HG02970 (cell line): ENCODE results near the gene DEPP1.
A peak's percentile ranks its signal among the peaks of the same experiment; 100 is the strongest.

Experiments
- ATAC-seq: cut with Tn5 transposase; IDR thresholded peaks from one replicate; pipeline ENCODE4 v1.9.1; 2021; ENCODE audit warnings: mild to moderate bottlenecking, moderate library complexity, moderate number of reproducible peaks; ENCODE audit not compliant: unreplicated experiment, low FRiP score

Gene DEPP1

DNA sequence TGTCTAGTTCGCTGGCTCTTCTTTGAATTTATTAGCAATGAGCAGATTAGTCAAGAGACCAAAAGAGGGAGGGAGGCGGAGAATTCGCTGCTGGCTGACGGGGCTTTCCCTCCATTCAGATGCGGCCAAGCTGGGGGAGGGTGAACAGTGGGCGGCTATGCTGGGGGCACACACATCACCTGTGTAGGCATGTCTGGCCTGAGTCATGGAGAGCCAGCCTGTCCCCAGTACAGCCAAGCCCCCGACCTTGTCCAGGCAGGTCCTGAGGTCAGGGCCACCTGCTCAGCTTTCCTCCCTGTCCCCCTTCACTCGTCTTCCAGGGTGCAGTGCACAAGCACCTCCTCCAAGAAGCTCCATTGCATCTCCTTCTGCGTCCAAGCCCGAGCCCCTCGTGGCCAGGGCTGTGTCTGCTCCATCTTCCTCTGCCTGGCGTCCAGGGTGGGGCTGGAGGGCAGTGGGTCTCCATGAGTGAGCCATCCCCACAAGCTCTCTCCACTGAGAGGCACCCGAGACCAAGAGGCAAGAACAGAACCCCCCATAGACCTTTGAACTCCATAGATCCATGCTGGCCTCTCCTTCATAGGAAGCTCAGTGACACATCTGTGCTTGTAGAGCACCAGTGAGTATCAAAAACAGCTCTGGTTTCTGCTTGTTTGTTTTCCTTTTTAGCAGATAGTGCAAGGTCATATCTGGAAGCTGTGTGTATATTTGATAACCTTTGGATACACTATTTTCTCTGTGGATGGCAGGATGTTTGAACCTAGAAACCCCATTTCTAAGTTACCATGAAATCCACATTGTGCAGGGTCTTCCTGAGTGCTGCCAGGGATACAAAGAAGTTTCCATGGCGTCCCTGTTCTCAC lies 1.9 kb upstream of the DEPP1 start:
- no peak for ATAC-seq

DNA sequence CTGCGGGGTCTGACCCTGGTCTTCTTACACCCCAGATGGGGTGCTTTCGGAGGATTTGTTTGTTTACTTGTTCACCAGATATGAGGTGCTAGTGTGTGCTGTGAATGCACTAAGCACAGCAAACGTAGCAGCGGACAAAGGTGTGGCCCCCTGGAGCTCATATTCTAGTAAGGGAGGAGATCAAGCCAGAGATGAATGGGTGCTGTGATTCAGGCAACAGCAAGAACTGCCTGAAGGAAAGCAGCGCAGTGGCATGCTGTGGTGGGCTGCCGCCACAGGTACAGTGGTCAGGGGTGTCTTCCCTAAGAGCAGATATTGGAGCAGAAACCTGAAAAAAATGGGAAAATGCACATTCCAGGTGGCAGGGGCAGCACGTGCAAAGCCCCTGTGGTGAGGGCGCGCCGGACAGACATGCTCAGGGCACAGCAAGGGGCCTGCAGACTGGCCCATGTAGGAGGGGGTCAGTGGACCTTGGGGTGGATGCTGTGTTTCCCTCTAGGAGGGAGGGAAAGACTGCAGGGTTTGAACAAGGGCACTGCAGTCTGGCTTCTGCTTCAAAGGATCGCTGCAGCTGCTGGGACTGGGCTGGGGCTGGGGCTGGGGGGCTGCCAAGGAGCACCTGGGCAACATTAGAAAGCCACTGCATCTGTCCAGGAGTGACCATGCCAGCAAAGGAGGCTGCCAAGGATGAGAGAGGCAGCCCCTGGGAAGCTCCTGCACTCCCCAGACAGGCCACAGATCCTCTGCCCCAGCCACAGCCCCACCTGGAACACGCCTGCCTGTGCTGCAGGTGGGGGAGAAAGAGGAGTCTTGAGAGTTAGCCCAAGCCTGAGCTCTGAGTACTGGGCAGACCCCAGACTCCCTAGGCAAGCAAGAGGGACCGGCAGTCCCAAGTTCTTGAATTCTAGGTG lies 927 bp upstream of the DEPP1 start:
- no peak for ATAC-seq

- ATAC-seq = no peak
Observed at GRCh38 chr10:44978213-44978569, 418 bp downstream of the DEPP1 start.

DNA sequence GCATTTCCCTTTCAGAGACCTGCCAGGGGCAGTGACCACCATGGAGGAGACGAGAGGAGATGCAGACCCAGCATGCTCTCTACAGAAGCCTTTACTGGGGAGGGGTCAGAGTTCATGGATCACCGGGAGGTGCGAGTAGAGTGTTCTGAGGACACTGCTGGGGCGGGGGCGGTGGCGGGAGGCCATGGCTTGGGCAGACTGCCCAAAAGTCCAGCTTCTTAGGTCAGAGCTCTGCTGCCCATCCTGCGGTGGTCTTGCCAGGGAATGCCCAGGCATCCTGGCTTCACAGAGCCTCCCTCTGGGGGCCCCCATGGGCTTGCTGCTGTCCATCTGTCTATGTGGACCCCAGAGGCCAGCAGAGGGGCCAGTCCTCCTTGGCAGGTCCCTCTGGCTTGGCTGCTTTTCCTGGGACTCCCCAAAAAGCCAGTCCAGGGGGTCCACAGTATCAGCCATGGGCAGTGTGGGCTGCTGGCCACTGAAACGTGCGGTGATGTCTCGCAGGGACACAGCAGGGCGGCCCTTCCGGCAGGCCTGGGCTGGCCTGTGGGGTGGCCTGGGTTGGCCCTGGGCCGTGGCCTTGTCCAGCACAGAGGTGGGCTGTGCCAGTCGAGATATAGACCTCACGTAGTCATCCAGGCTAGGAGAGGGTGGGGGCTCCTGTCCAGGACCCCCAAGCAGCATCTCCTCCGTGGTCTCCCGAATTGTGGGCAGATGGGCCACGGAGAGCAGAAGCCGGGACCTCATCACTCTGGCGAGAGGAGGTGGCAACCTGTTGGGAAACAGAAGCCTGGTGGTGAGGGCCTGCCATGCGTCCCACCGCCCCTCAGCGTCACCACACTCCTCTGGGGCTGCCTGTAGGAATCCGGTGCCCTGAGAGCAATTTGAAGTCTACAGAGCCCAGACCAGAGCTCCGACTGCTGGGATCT lies 1.1 kb downstream of the DEPP1 start:
- ATAC-seq = no peak

- no peak for ATAC-seq
Observed at GRCh38 chr10:44976352-44977198, 2.0 kb downstream of the DEPP1 start.

DNA sequence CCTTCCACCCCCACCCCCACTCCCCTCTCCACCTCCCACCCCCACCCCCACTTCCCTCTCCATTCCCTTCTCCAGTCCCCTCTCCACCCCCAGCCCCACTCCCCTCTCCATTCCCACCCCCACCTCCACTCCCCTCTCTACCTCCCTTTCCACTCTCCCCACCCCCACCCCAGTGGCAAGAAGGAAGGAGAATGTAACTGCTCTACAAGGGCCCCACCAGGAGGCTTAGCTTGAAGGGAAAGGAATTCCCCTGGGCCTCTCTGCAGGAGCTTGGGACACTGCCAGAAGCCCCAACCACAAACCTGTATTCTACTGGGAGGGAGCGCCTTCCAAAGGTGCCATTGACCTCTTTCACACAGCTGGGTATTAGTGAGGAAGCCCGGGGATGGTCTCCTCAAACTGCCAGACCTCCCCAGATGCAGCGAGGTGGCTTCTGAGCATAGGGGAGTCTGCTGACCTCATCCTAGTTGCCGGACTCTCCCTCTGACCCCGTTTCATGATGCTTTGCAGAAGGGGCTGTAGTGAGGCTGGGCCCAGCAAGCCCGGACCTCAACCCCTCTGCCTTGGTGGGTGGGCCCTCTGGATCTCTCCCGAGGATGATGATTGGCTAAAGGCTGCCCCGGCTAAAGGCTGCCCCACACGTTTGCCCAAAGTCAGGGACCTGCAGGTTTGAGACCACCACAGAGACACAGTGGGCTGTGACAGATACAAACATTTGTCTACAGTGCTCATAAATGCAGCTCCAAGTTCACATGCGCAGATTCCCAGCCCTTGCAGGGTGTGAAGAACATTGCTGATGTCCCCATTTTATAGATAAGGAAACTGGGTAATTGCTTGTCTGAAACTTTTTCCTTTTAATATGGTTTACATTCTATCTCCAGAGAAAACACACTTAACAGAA lies 2.9 kb downstream of the DEPP1 start:
- no peak for ATAC-seq

GRCh38 chr10:44974628-44975430 lies 3.8 kb downstream of the DEPP1 start:
- ATAC-seq = peak; percentile 67

DNA sequence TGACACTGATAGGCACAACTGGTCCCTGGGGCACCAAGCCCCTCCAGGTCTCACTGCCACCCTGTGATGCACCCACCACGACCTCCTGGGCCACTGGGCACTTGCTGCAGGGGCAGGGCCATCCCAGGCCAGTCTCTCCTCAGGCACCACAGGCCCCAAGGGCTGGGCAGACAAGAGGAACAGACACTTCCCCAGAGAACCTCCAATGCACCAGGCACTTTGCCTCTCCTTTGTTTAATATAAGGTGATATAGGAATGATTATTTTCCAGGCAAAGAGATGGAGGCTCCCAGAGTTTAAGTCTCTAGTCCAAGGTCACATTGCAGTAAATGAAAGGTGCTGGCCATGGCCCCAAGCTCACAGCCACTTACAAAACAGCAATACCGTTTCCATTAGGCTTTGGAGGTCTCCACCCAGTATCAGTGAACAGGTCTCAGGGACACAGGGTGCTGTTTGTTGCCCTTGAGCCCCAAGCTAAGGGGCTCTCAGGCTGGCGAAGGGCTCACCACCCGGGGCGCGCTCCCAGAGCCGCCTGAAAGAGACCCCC lies 4.5 kb downstream of the DEPP1 start:
- ATAC-seq = no peak

DNA sequence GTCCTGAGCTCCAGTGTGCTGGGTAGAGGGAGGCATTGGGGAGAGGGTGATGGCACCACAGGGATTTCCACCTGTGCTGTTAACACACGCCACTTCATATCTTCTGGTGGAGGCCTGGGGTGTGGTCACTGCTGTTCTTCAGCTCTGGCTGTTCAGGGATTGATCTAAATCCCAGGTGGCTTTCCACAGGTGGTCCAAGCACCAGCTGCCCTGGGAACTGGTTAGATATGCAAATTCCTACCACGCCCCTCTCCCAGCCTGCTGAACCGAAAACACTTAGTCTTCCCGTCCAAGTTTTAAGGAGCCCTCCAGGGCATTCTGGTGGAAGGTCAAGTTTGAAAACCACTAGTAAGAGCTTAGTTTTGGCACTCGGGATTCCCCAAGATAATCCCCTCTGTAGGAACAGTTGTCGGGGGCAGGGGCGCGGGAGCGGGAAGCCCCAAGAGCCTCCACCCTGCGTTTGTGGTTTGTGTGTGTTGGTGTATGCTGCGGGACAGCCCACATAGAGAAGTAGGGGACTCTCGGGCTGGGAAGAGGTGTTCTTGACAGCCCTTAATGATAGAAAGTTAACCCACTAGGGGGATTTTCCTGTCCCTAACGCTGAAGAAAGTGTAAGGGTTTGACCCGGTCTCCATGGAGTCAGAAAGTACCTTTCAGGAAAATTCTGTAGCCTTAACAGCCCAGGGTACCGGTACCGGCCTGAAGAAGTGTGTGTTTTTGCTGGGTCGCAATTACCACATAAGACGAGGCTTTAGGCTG lies 5.1 kb downstream of the DEPP1 start:
- no peak for ATAC-seq

- ATAC-seq = no peak
Observed at GRCh38 chr10:44972874-44973306, 5.7 kb downstream of the DEPP1 start.

DNA sequence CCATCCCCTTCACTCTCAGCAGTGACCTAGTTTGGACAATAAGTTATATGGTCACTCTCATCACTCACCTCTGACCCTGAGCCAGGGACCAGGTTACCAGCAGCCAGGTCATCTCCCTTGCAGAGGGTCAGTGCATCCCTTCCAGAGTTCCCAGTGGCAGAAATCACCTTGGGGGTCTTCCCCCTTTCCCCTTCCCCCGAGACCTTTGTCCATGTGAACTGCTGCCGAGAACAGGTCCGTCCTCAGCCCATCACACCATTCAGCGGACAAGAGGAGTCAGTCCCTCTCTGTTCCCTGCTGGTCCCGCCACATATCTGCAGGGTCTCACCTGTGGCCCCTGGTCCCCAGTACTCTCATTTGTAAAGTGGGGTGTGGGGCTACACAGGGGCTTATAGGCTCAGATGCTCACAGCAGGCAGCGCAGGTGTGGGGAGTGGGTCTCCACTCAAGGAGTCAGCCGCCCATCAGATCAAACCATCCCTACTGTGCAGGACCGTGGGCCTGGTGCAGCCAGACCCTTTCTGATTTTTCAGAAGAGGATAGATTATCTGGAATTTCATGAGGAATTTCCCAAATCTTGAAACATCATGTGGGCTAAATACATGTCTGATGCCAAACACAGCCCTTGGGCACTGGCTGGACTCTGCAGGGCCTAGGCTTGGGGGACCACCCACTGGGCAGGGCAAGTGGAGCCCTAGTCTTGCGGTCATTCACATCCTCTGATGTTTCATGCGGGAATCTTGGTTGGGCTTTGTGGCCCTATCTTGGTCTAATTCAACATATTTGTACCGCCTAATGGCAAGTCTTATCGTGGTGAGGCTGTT lies 6.5 kb downstream of the DEPP1 start:
- no peak for ATAC-seq

- ATAC-seq = no peak
Observed at GRCh38 chr10:44971434-44971833, 7.2 kb downstream of the DEPP1 start.

DNA sequence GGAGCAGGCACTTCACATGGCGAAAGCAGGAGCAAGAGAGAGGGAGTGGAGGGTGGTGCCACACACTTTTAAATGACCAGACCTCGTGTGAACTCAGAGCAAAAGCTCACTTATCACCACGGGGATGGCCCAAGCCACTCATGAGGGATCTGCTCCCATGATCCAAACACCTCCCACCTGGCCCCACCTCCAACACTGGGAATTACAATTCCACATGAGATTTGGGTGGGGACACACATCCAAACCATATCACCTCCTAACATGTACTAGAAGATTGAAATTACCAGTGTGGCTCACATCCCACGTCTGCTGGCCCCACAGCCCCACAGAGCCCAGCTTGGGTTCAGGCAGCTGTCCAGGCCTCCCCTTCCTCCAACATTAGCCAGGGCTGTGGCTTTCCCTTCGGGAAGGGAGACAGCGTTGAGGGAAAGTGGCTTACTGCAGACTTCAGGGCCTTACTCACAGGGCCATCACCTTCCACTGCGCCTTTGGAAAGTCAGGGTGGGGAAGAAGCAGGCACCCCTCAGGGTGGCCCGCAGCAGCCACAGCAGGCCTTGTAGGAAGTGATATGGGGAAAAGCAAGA lies 7.7 kb downstream of the DEPP1 start:
- ATAC-seq = no peak

DNA sequence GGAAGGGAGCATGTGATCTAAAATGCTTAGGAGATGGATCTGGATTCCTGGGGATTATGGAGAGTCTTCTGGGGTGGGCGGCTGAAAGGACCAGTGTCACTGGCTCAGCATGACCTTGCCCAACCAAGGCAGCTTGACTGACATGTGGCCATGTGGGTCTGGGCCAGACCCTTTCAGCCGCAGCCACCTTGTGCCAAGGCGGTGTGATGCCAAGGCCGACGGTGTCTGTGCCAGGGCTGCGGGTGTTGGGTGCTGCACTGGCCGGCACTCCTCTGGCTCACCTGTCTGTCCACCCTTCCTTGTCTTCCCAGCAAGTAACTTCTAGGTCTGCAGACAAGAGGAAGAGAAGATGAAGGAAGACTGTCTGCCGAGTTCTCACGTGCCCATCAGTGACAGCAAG lies 8.8 kb downstream of the DEPP1 start:
- ATAC-seq = no peak
